GM21529 (cell line): ENCODE results near the gene MLLT6.

ENCODE experiments used
- ATAC-seq: cut with Tn5 transposase; IDR thresholded peaks from one replicate; pipeline ENCODE4 v1.9.1; 2021; ENCODE audit not compliant: unreplicated experiment

The MLLT6 gene

GRCh38 chr17:38674749-38675615, 30.1 kb upstream of the MLLT6 start, which contains the start of gene EPOP:
Gene EPOP (minus strand): TSS chr17:38674957. CDS start chr17:38674495, 462 bp downstream.
- ATAC-seq = peak; percentile 70

DNA sequence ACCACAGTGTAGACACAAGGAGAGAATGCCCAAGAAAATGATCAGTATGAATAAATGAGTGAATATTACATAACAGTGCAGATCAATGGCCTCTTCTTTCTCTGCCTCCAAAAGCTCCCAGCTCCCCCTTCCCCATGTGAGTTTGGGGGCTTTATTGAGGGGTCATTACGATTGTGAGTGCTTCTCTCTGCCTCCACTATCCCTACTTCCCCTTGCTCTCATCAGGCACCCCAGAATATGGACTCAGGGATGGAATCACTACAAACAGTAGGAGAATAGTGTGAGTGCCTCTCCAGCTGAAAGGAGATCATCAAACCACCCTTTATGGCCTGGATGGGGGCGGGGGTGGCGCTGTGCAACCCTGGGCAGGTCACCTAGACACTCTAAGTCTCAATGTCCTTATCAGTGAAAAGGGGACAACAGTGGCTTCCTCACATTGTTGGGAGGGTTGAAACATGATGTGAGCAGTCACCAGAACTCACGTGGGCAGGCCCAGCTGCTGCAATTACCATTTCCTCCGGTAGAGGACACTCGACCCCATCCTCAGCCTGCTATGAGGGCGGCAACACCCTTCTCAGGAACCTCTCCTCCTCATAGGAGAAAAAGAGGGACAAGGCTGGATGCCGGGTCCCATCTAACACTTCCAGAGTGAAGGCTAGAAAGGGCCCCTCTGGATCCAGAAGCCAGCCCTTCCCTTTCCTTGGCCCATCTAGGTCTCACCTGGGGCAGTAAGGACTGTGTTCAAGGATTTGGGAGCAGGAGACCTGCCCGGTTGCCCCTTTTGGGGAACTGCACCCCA, 28.2 kb upstream of the MLLT6 start:
- peak; percentile 45 for ATAC-seq

DNA sequence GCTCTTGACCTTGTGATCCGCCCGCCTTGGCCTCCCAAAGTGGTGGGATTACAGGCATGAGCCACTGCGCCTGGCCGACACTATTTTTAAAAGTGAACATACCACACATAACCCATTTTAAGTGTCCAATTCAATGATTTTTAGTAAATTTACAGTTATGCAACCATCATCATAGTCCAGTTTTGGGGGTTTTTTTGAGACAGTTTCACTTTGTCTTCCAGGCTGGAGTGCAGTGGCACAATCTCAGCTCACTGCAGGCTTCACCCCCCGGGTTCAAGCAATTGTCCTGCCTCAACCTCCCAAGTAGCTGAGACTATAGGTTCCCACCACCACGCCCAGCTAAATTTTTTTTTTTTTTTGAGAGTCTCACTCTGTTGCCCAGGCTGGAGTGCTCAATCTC, 27.3 kb upstream of the MLLT6 start:
- ATAC-seq = no peak

DNA sequence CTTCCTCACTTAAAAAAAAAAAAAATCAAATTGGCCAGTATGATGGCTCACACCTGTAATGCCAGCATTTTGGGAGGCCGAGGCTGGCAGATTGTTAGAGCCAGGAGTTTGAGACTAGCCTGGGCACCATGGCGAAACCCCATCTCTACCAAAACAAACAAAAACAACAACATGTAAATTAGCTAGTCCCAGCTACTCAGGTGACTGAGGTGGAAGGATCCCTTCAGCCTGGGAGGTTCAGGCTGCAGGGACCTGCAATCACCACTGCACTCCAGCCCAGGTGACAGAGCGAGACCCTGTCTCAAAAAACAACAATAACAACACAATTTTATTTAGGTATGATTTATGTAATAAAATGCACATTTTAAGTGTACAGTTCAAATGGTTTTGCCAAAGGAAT, 24.0 kb upstream of the MLLT6 start:
- no peak for ATAC-seq

GRCh38 chr17:38685491-38685890, 19.6 kb upstream of the MLLT6 start:
- ATAC-seq = no peak

GRCh38 chr17:38687286-38687685, 17.8 kb upstream of the MLLT6 start:
- no peak for ATAC-seq

DNA sequence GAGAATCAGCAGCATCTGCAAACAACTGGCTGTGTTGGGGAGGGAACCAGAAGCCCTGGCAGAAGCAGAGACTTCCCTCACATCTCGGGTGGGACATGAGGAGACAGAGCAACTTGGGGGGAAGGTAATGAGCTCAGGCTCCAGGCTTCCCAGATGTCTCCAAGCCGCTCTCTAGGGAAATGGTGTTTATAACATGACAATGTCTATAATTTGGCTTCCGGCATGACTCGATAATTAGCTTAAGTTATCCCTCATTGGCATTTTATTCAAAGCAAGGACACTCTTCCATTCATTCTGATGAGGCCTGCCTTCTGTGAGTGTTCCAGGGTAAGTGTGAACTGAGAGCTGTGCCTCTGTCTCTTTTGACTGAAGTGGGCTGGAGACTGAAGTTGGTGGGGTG, 14.7 kb upstream of the MLLT6 start:
- ATAC-seq = no peak

DNA sequence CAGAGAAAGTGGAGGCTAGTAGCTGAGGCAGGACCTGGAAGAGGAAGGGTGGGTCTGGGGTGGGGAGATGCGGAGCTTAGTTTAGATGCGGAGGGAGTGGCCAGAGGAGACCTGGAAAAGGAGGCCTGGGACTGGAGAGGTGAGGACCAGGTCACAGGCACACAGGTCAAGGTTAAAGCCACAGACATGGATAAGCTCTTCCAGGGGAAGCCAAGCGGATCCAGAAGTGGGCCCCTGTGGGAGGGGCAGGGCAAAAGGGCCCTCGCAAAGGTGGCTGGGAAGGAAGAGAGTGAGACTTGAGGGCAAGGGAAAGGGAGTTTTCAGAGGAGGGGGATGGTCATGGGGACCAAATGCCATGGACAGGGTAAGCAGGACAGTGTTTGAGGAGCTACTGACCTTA, 13.9 kb upstream of the MLLT6 start:
- no peak for ATAC-seq

GRCh38 chr17:38693700-38694329, 11.3 kb upstream of the MLLT6 start:
- no peak for ATAC-seq

- ATAC-seq = no peak
These were observed 7.8 kb upstream of the MLLT6 start for GRCh38 chr17:38697061-38697820.

DNA sequence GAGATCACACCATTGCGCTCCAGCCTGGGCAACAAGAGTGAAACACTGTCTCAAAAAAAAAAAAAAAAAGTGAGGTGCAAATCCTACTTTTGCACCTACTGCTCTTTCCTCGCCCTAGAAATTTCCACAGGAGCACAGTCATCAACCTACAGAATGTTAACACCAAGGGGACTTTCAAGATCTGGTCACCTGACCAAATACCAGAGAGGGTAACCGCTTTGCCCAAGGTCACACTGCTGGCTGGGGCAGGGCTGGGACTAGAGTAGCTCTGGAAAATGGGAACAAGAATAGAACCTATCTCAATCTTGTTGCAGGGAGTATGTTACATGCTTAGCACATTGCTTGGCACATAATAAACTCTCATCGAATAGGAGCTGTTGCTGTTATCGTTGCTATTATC, 6.3 kb upstream of the MLLT6 start:
- no peak for ATAC-seq

DNA sequence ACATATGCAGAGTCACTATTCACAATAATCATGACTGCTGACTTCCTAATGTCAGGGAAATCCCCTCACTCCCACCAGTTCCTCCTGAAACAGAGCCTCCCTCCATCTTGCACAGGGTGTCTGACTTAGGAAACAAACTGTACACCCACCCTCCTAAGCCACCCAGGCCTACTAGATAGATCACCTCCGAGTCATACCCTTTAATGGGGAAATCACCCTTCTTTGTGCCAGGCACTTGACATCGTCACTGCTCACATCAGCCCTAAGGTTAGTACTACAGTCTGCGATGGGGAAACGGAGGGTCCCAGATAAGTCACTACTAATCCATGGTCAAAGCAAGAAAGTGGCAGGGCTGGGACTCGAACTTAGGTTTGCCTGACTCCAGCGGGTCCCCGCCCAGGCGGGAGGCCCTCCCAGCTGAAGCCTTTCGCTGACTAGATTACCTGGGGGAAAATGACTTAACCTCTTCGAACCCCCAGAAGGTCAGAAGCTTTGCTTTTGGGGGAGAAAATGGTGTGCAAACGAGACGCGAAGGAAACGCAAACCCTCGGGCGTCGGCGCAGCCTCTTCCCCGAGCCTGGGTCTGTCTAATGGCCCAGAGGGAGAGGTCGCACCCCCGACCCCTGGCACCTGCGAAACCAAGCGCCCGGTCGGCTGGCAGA, 3.4 kb upstream of the MLLT6 start:
- ATAC-seq = peak; percentile 24

GRCh38 chr17:38702166-38702915, 2.7 kb upstream of the MLLT6 start:
- peak; percentile 25 for ATAC-seq

DNA sequence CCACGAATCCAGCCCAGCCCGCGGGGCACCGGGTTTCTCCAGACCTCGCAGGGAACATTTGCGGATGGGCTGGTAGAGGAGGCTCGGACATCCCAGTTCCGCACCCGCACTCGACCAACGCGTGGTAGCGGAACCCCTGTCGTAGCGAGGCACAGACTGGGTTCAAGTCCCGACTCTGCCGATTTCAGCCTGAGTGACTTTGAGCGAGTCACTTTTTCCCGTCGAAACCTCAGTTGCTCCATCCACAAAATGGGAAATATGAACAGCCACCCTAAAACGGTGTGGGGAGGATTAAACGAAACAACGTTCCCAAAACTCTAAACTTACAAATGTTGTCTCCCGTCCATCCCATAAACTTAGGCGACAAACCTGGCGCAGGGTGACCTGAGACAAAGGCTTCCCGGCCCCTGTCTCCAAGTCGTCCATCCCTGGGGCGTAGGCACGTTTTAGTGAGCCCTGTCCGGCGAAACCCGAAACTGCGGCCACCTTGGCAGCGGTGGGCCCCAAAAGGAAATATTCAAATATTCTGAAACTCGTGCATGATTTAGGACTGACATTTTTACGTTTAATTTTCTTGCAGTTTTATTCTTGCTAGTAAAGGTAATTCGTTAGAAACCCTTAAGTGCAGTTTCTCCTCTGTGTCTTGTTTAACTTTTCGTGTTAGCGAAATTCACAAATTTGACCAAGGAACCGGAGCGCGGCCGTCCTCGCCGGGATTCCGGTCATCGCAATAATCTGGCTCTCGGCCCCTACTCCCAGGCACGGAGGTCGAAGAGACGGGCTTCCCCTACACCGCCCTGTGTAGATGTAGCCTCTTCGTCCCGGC, 1.9 kb upstream of the MLLT6 start:
- no peak for ATAC-seq

DNA sequence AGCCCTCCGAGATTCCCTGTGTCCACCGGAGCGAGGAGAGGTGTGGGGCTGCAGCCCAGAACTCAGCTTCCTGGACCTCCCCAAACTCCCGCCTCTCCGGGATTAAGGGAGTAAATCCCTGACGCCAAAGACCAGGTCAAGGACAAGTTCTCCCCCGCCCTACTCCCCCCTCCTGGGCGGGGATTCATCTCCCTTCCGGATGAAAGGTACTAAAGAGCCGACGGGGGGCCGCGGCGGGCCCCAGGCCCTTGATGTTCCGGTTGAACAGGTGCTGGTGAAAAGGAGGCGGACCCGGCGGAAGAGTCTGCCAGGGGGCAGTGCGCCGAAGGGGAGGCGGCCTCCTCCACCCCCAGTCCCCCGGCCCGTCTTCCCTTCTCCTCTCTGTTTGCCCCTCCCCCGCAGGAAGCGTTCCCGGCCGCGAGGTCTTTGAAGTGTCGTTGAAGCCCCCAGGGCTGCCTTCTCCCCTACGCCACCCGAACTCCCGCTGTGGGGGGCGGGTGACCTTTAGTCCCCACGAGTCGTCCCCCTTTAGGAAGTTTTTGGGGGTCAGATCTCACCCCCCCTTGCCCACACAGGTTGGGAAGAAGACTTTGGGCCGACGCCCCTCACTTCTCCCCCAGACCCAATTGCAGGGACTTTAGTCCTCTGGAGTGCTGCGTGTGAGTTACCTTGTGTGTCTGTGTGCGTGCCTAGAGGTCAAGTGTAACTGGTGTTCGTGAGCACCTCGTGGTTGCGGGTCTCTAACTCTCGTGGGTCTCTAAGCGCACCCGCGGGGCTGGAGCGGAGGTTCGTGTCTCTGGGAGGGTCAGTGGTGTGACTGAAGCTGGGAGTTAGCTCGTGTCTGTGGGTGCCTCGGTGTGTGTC, 1.1 kb upstream of the MLLT6 start:
- no peak for ATAC-seq

DNA sequence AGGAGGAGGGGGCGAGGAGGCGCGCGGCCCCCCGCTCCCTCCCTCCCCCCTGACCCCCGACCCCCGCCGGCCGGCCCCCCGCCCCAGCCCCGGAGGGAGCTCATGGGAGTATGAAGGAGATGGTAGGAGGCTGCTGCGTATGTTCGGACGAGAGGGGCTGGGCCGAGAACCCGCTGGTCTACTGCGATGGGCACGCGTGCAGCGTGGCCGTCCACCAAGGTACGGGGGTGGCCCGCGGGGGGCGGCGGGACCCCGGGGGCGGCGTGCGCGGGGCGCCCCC, 390 bp downstream of the MLLT6 start:
- ATAC-seq = no peak

GRCh38 chr17:38705803-38706504, 881 bp downstream of the MLLT6 start:
- ATAC-seq = no peak
